Measurements from ENCODE around the gene CDH2.

- TF ChIP-seq CTCF (IDR thresholded peaks at IDR 0.05) (no peak), SIN3A (IDR thresholded peaks at IDR 0.05; ENCODE audit: borderline replicate concordance, insufficient read depth, low read depth, low read length) (no peak), TCF7L2 (IDR thresholded peaks at IDR 0.05; ENCODE audit: low read depth, low read length) (no peak), REST (IDR thresholded peaks at IDR 0.05; ENCODE audit: insufficient read depth in 1 of 2, low read depth in 2 of 2, low read length in 1 of 2) (no peak), POLR2AphosphoS5 (IDR thresholded peaks at IDR 0.05; ENCODE audit: low read depth, low read length) (no peak)
Observed at GRCh38 chr18:28065031-28065792, 111.7 kb downstream of the CDH2 start.
